ENCODE results near the gene BTBD2. TPM values are rescaled to one million over a fixed set of nuclear protein-coding genes. Genes with fewer than 3 reads are reported as not detected.
"Not testable (repeated sequence)": the region's sequence is repeated elsewhere in the genome, so short reads cannot be mapped to it uniquely, and the experiment has no call there.

Gene BTBD2
- total RNA-seq, 1 donor from 2014 or later: 61.4 TPM

- no peak for DNase-seq (ENCODE audit: low spot score)
Observed at GRCh38 chr19:2016041-2016807, 710 bp upstream of the BTBD2 start.

DNA sequence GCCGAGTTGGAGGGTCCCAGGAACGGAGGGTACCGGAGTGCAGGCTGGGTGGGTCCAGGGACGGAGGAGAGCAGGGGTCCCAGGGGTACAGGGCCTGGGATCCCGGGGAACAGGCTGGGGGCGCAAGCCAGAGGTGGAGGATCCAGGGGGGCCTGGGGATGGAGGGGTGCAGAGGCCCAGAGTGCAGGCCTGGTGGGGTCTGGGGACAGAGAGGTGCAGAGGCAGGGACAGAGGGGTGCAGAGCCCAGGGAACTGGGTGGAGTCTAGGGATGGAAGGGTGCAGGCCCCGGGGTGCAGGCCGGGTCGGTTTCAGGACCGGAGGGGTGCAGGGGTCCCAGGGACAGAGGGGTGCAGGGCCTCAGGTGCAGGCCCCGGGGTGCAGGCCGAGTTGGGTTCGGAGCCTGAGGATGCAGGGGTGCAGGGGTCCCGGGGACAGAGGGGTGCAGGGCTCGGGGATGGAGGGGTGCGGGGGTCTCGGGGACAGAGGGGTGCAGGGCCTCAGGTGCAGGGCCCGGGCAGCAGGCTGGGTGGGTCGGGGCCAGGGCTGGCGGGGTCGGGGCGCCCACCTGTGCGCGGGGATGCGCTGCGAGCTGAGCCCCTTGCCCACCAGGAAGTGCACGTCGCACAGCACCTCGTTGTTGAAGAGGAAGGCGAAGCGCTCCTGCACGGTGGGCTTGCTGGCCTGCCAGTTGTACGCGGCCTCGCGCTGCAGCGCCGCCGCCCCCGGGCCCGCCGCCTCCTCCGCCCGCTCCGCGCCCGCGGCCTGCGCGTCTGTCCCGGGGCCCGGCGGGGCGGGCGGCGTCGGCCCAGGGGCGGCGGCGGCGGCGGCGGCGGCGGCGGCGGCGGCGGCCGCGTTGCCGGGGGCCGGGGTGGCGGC, 545 bp downstream of the BTBD2 start:
- no peak for DNase-seq (ENCODE audit: low spot score)

GRCh38 chr19:2014131-2014571, 1.4 kb downstream of the BTBD2 start:
- DNase-seq (ENCODE audit: low spot score): no peak

- DNase-seq (ENCODE audit: low spot score): no peak
Observed at GRCh38 chr19:2013683-2013961, 1.9 kb downstream of the BTBD2 start.

DNA sequence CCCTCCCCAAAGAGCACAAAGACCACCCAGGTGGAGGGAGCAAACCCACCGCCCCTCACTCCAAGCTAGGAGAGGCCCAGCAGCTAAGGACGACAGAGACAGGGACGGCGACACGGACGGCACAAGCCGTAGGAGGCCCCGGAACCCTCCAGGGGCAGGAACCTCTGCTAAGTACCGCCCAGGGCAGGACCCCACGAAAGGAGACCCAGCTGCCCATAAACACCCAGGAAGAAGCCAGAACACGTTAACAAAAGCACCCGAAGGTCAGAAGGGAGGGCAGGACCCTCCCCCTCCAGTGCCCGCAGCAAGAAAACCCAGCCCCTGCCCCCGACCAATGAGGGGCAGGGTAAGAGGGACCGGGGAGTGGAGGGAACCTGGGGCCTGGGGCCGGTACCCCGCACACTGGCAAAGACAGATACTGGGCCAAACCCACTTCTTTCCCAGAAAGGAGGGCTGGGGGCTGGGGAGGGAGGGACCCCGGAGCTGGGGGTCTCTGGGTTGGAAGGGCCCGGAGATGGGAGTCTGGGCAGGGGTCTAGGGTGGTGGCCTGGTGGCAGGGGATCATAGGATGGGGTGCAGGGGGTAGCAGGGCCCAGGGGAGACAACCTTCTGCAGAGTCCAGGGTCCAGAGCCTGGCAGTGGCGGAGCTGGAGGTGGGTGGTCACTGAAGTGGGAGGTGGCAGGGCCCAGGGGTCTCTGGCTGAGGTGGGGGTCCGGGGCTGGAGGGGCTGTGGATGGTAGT, 2.4 kb downstream of the BTBD2 start:
- DNase-seq (ENCODE audit: low spot score): no peak

GRCh38 chr19:2011169-2011568, 4.3 kb downstream of the BTBD2 start:
- DNase-seq (ENCODE audit: low spot score): no peak

GRCh38 chr19:2010135-2010668, 5.3 kb downstream of the BTBD2 start:
- DNase-seq (ENCODE audit: low spot score): no peak

DNA sequence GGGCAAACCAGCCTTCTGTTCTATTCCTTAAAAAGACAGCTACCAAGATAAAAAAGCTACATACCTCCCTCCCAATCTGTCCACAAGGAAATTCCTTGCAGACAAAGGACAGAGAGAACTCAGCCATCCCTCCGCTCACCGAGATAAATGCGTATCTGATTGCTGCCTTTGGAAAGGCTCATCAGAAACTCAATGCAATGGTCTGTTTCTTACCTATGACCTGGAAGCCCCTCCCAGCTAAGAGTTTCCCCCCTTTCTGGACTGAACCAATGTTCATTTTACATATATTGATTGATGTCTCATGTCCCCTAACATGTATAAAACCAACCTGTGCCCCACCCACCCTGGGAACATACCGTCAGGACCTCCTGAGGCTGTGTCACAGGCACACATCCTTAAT, 11.6 kb downstream of the BTBD2 start:
- no peak for DNase-seq (ENCODE audit: low spot score)

DNA sequence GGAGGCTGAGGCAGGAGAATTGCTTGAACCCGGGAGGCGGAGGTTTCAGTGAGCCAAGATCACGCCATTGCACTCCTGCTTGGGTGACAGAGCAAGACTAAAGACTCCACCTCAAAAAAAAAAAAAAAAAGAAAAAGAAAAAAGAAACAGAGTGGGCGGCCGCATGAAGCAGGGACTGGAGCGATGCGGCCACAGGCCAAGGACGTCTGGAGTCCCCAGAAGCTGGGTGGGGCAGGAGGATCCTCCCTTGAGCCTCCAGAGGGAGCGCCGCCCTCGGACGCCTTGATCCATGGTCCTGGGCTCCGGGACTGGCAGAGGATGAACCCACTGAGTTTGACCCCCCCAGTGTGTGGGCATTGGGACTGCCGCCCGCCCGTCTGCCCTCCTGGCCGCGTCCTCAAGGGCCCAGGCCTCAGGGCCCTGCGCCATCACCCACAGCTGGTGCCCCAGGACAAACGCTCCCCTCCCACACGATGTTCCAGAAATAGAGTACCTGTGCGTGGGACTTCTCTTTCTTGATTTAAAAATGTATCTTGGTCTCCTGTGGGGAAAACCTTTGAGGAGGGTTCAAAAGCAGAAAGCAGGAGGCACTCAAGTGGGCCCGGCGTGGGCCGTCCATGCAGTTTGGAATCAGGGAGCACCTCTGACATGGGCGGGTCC, 15.5 kb downstream of the BTBD2 start:
- no peak for DNase-seq (ENCODE audit: low spot score)

DNA sequence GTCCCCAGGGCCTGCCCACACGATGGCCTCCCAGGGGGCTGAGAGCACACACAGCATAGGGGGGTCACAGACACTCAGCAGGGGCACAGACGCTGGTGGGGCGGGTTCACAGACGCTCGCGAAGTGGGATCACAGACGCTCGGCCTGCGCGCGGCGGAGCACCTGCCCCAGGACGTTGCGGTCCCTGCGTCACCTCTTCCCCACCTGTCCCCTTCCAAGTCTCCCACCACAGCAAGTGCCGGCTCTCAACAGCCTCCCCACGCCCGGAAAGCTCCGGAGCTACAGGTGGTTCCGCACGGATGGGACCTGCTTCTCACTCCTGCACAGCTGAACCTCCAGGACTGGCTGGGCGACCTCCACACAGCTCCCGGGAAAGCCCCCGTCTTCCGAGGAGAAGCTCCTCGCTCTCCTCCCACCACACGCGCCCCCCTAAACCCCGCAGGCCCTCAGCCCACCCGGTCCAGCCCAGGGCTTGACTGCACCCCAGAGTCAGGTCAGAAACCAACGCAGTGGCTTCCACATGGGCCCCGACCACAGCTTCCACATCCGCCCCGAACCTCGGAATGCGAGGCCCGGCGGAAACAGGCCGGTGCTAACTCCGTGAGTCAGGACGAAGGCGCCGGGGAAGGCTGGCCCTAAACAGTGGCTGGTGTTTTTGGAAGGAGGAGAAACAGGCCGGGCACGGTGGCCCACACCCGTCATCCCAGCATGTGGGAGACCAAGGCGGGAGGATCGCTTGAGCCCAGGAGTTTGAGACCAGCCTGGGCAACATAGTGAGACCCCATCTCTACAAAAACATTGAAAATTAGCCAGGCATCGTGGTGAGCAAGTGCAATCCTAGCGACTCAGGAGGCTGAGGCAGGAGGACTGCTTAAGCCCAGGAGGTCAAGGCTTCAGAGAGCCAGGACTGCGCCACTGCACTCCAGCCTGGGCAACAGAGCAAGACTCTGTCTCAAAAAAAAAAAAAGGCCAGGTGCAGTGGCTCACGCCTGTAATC, 16.5 kb downstream of the BTBD2 start:
- no peak for DNase-seq (ENCODE audit: low spot score)

- DNase-seq (ENCODE audit: low spot score): no peak
Observed at GRCh38 chr19:1997353-1998233, 17.9 kb downstream of the BTBD2 start.

DNA sequence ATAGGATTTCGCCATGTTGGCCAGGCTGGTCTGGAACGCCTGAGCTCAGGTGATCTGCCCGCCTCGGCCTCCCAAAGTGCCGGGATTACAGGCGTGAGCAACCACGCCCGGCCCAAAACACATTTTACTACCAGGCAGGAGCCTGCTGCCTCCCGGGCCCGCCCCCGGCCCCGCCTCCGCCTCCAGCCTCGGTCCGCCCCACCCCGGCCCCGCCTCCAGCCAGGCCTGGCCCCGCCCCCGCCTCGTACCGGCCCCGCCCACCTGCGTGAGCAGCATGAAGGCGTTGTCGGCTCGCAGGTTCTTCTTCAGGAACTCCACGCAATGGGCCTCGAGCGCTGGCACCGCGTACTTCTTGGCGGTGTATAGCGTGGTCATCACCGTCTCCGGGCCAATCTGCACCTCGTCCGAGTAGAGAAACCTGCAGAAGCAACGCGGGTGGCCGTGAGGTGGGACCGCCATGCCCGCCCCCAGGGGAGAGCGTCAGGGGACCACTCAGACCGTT, 22.7 kb downstream of the BTBD2 start:
- no peak for DNase-seq (ENCODE audit: low spot score)

DNA sequence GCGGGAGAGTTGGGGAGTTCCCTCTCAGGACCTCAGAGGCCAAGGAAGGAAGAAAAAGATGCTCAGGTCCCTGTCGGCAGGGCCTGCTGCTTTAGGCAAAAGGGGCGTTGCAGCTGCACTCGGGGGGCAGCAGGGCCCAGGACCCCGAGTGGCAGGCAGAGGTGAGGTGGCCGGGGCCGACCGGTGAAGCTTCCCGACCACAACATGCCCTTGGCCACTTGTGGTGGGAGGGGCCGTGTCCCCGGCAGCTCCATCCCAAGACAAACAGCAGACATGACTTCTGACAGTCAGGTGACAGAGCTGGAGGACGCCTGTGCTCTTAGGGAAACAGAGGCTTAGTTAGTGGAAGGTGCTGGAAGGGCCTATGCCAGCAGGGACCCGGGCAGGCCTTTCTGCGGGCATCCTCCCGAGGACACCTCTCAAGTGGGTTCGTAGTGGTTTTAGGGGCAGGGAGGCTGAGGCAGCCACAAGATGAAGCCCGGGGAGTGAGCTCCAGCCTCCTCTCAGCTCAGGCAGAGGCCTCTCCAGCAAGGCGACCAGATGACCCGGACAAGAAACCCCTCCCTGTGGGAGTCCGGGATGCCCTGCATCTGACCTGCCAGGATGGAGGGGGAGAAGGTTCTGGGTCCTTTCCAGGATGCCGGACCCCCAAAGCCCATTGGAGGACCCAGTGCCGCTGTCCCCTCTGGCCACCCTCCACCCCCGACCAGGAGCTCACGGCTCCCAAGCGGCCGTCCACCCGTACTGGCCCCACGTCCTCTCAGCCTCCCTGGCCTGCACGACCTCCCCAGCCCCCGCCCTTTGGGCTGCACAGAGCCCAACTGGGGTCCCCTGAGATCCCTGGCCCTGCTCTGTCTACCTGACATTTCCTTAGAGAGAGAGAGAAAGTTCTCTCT, 24.2 kb downstream of the BTBD2 start:
- no peak for DNase-seq (ENCODE audit: low spot score)

- DNase-seq (ENCODE audit: low spot score): no peak
Observed at GRCh38 chr19:1990230-1991017, 25.1 kb downstream of the BTBD2 start.

- no peak for DNase-seq (ENCODE audit: low spot score)
Observed at GRCh38 chr19:1989513-1990229, 25.8 kb downstream of the BTBD2 start.

DNA sequence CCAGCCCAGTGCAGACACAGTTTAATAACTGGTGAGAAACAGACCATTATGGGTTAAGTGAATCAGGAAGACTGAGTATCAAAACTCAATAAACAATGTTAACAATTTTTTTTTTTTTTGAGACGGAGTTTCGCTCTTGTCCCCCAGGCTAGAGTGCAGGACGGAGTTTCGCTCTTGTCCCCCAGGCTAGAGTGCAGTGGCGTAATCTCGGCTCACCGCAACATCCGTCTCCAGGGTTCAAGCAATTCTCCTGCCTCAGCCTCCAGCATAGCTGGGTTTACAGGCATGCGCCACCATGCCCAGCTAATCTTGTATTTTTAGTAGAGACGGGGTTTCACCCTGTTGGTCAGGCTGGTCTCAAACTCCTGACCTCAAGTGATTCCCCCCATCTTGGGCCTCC, 27.1 kb downstream of the BTBD2 start:
- not testable (repeated sequence) for DNase-seq (ENCODE audit: low spot score)
